ENCODE results near the gene NRP1.

- TF ChIP-seq CTCF (IDR thresholded peaks at IDR 0.05; ENCODE audit: extremely low read depth in 1 of 2, insufficient read depth in 1 of 2, low read depth in 1 of 2, low read length in 2 of 2) (no peak), POLR2A (IDR thresholded peaks at IDR 0.05; ENCODE audit: low read depth, low read length) (no peak)
Measured at GRCh38 chr10:33227489-33227888, 107.0 kb downstream of the NRP1 start.

Measured in endothelial cell of umbilical vein (primary cell).